H9 (cell line): Measurements from ENCODE around the gene CUL2. TPM values are rescaled to one million over a fixed set of nuclear protein-coding genes. Genes with fewer than 3 reads are reported as not detected.

Experiments
- DNase-seq: peaks from one replicate; pipeline ENCODE4 v3.0.0-alpha.2; 2017
- H2AFZ ChIP-seq: one replicate; pipeline ENCODE4 v1.6.1; 2013; ENCODE audit warnings: mild to moderate bottlenecking, low read length, control low read depth, moderate library complexity
- H2AK5ac ChIP-seq: 2 replicates; pipeline ENCODE4 v1.6.1; 2013; ENCODE audit warnings: low read length, control low read depth, mixed read lengths; ENCODE audit not compliant: insufficient read length
- H2BK120ac ChIP-seq: one replicate; pipeline ENCODE4 v1.6.1; 2013; ENCODE audit warnings: low read depth, mild to moderate bottlenecking, low read length, control low read depth, inconsistent platforms; ENCODE audit not compliant: poor library complexity, severe bottlenecking
- H2BK12ac ChIP-seq: 2 replicates; pipeline ENCODE4 v1.6.1; 2013; ENCODE audit warnings: low read length, control low read depth, mixed read lengths, low read depth; ENCODE audit not compliant: insufficient read length
- H2BK15ac ChIP-seq: 2 replicates; pipeline ENCODE4 v1.6.1; 2013; ENCODE audit warnings: low read depth, low read length, control low read depth
- H2BK20ac ChIP-seq: one replicate; pipeline ENCODE4 v1.6.1; 2013; ENCODE audit warnings: low read depth, mild to moderate bottlenecking, low read length, control low read depth, inconsistent platforms; ENCODE audit not compliant: poor library complexity, severe bottlenecking
- H2BK5ac ChIP-seq: 2 replicates; pipeline ENCODE4 v1.6.1; 2013; ENCODE audit warnings: low read length, control low read depth, mixed read lengths; ENCODE audit not compliant: insufficient read length
- H3K14ac ChIP-seq: 2 replicates; pipeline ENCODE4 v1.6.1; 2013; ENCODE audit warnings: low read length, control low read depth; ENCODE audit not compliant: insufficient read depth
- H3K18ac ChIP-seq: 2 replicates; pipeline ENCODE4 v1.6.1; 2013; ENCODE audit warnings: low read depth, mild to moderate bottlenecking, mixed read lengths, low read length, control low read depth; ENCODE audit not compliant: insufficient read length
- H3K23ac ChIP-seq: 2 replicates; pipeline ENCODE4 v1.6.1; 2013; ENCODE audit warnings: low read length, control low read depth, mixed read lengths, low read depth; ENCODE audit not compliant: insufficient read length
- H3K23me2 ChIP-seq: 2 replicates; pipeline ENCODE4 v1.6.1; 2013; ENCODE audit warnings: low read depth, mild to moderate bottlenecking, mixed read lengths, low read length, control low read depth; ENCODE audit not compliant: insufficient read length, poor library complexity, severe bottlenecking
- H3K27ac ChIP-seq: 2 replicates; pipeline ENCODE4 v1.5.1; 2013; ENCODE audit warnings: low read length, control low read depth, mixed read lengths, low read depth; ENCODE audit not compliant: insufficient read length
- H3K27me3 ChIP-seq: 2 replicates; pipeline ENCODE4 v1.6.1; 2013; ENCODE audit warnings: low read length, control low read depth, inconsistent platforms; ENCODE audit not compliant: insufficient read depth
- H3K4ac ChIP-seq: 2 replicates; pipeline ENCODE4 v1.6.1; 2013; ENCODE audit warnings: low read depth, mild to moderate bottlenecking, control low read depth, inconsistent platforms, low read length, moderate library complexity
- H3K4me1 ChIP-seq: 2 replicates; pipeline ENCODE4 v1.6.1; 2013; ENCODE audit warnings: low read length, control low read depth, inconsistent platforms; ENCODE audit not compliant: insufficient read depth
- H3K4me2 ChIP-seq: 2 replicates; pipeline ENCODE4 v1.6.1; 2013; ENCODE audit warnings: low read length, control low read depth, mixed read lengths; ENCODE audit not compliant: insufficient read length, insufficient read depth
- H3K56ac ChIP-seq: 2 replicates; pipeline ENCODE4 v1.6.1; 2013; ENCODE audit warnings: low read depth, mild to moderate bottlenecking, mixed read lengths, low read length, control low read depth; ENCODE audit not compliant: insufficient read length
- H3K79me1 ChIP-seq: 2 replicates; pipeline ENCODE4 v1.6.1; 2013; ENCODE audit warnings: low read depth, mild to moderate bottlenecking, moderate library complexity, low read length, control low read depth, inconsistent platforms; ENCODE audit not compliant: insufficient read depth, poor library complexity, severe bottlenecking
- H3K79me2 ChIP-seq: 2 replicates; pipeline ENCODE4 v1.6.1; 2013; ENCODE audit warnings: low read length, control low read depth, inconsistent platforms; ENCODE audit not compliant: insufficient read depth
- H3K9ac ChIP-seq: 2 replicates; pipeline ENCODE4 v1.6.1; 2013; ENCODE audit warnings: low read length, control low read depth, mixed read lengths; ENCODE audit not compliant: insufficient read length; ENCODE audit errors: extremely low read depth
- H3K9me3 ChIP-seq: one replicate; pipeline ENCODE4 v1.6.1; 2013; ENCODE audit warnings: low read depth, low read length, inconsistent platforms; ENCODE audit not compliant: control insufficient read depth
- H3T11ph ChIP-seq: one replicate; pipeline ENCODE4 v1.6.1; 2013; ENCODE audit warnings: mild to moderate bottlenecking, low read length, control low read depth, inconsistent platforms
- H4K20me1 ChIP-seq: one replicate; pipeline ENCODE4 v1.6.1; 2013; ENCODE audit not compliant: control insufficient read depth, insufficient read length, insufficient read depth
- H4K5ac ChIP-seq: 2 replicates; pipeline ENCODE4 v1.6.1; 2013; ENCODE audit warnings: low read depth, mild to moderate bottlenecking, mixed read lengths, low read length, control low read depth; ENCODE audit not compliant: insufficient read length
- H4K8ac ChIP-seq: replicated peaks from 2 replicates; pipeline ENCODE4 v1.6.1; 2013; ENCODE audit warnings: low read length, control low read depth, mixed read lengths, low read depth; ENCODE audit not compliant: insufficient read length
- H4K91ac ChIP-seq: 2 replicates; pipeline ENCODE4 v1.6.1; 2013; ENCODE audit warnings: low read depth, mild to moderate bottlenecking, moderate library complexity, mixed read lengths, low read length, control low read depth; ENCODE audit not compliant: insufficient read length
- H3K27ac Mint-ChIP-seq, 3 experiments: 2 replicates in 2 of 3; 3 replicates in 1 of 3; pipeline ENCODE4 v1.8.0; 2020 to 2021; ENCODE audit warnings: mixed read lengths in 3 of 3, mild to moderate bottlenecking in 1 of 3, moderate library complexity in 1 of 3
- H3K27me3 Mint-ChIP-seq: 2 replicates; pipeline ENCODE4 v1.8.0; 2021; ENCODE audit warnings: low read depth, mild to moderate bottlenecking, moderate library complexity, mixed read lengths
- H3K36me3 Mint-ChIP-seq, 3 experiments: 2 replicates in 2 of 3; 3 replicates in 1 of 3; pipeline ENCODE4 v1.8.0; 2020 to 2021; ENCODE audit warnings: low read depth in 3 of 3, mixed read lengths in 3 of 3; ENCODE audit not compliant: insufficient read depth in 1 of 3
- H3K4me1 Mint-ChIP-seq, 2 experiments: 2 replicates each; pipeline ENCODE4 v1.8.0; 2020; ENCODE audit warnings: mixed read lengths in 2 of 2
- H3K4me3 Mint-ChIP-seq, 2 experiments: 2 replicates in 1 of 2; 3 replicates in 1 of 2; pipeline ENCODE4 v1.8.0; 2020 to 2021; ENCODE audit warnings: mild to moderate bottlenecking in 2 of 2, mixed read lengths in 2 of 2, moderate library complexity in 1 of 2
- H3K9me3 Mint-ChIP-seq, 2 experiments: 2 replicates in 1 of 2; 3 replicates in 1 of 2; pipeline ENCODE4 v1.8.0; 2020; ENCODE audit warnings: mild to moderate bottlenecking in 2 of 2, mixed read lengths in 2 of 2, moderate library complexity in 1 of 2
- CTCF ChIP-seq: fragments of 200-600 bp; sonication (generic); conservative IDR thresholded peaks from 3 replicates; pipeline ENCODE4 v1.8.0; 2021; ENCODE audit warnings: antibody characterized with exemption, mild to moderate bottlenecking
- WGBS: extraction: QIAGEN DNeasy Blood & Tissue Kit; methylation state at CpG from one replicate; pipeline ENCODE4 v1.1.7; 2013; ENCODE audit warnings: missing lambda C conversion rate, low lambda C conversion rate, mixed read lengths; ENCODE audit not compliant: insufficient read length; ENCODE audit errors: extremely low coverage; 5-methylcytosine and 5-hydroxymethylcytosine counted together
- total RNA-seq: library from RNA; stranded (reverse); gene quantifications from 2 replicates; pipeline ENCODE4 v1.2.1, GENCODE V29; 2021

CUL2 gene
- total RNA-seq, 1 experiment from 2014 or later = 43.3 TPM

DNA sequence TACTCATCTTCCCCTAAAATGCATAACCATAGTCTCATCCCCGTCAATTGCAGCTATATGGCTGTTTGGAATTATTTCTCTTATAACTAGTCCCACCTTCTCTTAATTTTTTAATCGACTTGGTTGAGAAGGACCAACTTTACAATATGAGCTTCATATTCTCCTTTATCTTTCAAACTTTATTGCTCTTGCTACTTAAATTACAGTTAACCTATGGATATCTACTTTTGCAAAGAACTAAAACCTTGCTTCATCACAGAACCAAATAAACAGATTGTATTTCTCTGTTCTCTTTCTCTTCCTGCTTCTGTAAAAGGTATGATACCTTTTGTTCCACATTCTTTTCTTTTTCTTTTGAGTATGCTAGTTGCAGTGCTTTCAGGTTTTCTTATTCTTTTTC lies 42.6 kb upstream of the CUL2 start:
- H2BK15ac ChIP-seq = no peak overlapping the region
- DNase-seq = no peak
- H2BK20ac ChIP-seq = no peak overlapping the region
- H2BK5ac ChIP-seq = no peak overlapping the region
- no peak overlapping the region for H3K4ac ChIP-seq
- no peak overlapping the region for H2BK120ac ChIP-seq
- H2BK12ac ChIP-seq = no peak overlapping the region
- H3K79me2 ChIP-seq = peaks cover 1% of the 10 kb centered on the region; the same call in 1 of the 2 replicates
- H3K9me3 Mint-ChIP-seq = no peaks in the 10 kb centered on the region
- no peak overlapping the region for H2AK5ac ChIP-seq
- no peaks in the 10 kb centered on the region for H3K9me3 ChIP-seq
- peaks cover 15 to 22% of the 10 kb centered on the region in 2 experiments for H3K4me1 Mint-ChIP-seq
- H3K27me3 ChIP-seq = no peaks in the 10 kb centered on the region
- no peak overlapping the region for H3K4me2 ChIP-seq
- no peak overlapping the region for H4K8ac ChIP-seq
- H3K4me3 Mint-ChIP-seq = no peak overlapping the region
- no peak overlapping the region for H2AFZ ChIP-seq
- H3K27me3 Mint-ChIP-seq = no peaks in the 10 kb centered on the region
- no CpG with 5 or more reads among the region's 2 CpGs for WGBS
- H3K27ac Mint-ChIP-seq = no peak overlapping the region
- H3K79me1 ChIP-seq = no peaks in the 10 kb centered on the region
- no peak overlapping the region for H3K56ac ChIP-seq
- no peaks in the 10 kb centered on the region for H4K20me1 ChIP-seq
- H3K27ac ChIP-seq = no peak overlapping the region
- no peak overlapping the region for H3K23ac ChIP-seq
- H3K9ac ChIP-seq = no peak overlapping the region
- no peak overlapping the region for H4K5ac ChIP-seq
- no peak overlapping the region for H4K91ac ChIP-seq
- no peaks in the 10 kb centered on the region for H3K4me1 ChIP-seq
- H3K23me2 ChIP-seq = peaks cover 4% of the 10 kb centered on the region
- peaks cover 0 to 5% (median 4%) of the 10 kb centered on the region in 3 experiments; a peak in 4 of 7 replicates for H3K36me3 Mint-ChIP-seq
- TF ChIP-seq CTCF = no peak
- no peak overlapping the region for H3T11ph ChIP-seq
- H3K14ac ChIP-seq = no peak overlapping the region
- H3K18ac ChIP-seq = no peak overlapping the region
